ENCODE results near the gene CFAP45.
A peak's percentile ranks its signal among the peaks of the same experiment; 100 is the strongest.

The CFAP45 gene

DNA sequence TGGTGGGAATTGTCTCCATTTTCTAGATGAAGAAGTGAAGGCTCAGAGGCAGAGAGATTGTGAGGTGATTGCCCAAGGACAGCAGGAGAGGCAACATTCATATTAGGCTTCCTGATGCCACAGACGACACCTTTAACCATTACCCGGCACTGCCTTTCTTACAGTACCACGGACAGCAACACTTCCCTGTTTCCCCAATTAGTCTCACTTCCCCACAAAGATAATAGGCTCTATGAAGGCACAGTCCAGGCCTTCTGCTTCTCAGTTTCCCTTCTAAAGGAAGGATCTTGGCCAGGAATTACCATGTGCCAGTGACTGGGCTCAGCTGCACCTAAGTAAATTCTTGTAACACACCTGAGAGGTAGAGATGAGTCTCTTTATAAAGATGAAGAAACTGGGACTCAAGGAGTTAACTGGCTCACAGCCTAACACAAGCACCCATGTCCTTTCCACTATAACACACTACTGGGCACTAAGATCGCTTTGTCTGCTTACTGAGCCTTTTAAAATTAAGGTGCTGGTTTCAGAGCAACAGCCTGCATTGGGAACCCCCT is 35.8 kb upstream of the CFAP45 start:
- DNase-seq, result no peak

DNA sequence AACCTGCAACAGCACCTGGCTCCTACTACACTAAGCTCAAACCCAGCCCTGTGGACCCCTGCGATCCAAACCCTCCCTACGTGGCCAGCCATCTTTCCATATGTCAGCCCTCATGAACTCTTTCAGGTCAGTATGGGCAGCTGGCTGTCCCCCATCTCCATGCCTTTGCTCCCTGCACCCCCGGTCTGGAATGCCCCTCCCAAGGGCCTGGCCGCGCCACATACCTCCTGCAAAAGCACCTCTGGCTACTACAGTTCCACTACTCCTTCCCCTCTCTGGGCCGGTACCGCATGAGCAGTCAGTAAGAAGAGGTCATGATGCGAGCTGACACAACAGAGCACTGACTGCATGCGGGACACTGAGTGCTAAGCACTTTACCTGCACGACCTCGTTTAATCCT is 35.3 kb upstream of the CFAP45 start:
- DNase-seq, result no peak

DNA sequence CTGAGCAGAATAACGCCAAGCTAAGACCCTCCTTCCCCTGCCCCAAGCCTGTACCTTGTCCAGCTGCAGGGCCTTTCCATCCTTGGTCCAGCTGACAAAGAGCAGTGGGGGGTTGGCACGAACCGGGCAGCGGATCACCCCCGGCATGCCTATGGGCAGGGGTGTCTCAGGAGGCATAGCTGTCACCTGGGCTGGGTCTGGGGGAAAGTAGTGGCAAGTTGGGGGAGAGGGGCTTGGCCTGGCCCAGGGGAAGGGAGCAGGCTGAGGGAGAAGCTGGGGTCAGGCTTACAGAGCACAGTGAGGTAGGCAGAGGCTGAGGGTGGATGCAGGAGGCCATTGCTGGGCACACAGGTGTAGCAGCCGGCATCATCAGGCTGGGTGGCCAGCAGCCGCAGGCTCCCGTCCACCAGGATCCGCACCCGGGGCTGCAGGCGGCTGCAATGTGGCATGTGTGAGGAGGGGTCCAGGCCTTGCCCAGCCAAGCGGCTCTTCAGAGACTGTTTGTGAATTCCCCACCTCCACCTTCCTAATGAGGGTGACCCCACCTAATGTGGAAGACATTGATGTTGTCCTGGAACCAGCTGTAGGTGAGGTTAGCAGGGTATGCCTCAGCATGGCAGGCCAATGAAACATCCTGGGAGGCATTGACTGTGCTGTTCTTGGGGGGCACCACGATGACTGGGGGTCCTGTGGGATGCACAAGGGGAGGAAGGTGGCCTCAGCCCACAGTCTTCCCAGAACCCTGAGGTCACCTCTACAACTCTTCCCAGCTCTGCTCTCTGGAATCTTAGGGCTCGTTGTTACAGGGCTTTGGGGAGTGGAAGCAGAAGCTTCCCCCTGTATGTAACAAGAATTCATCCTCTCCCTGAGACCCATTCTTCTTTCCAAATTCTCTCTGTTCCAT is 34.4 kb upstream of the CFAP45 start:
- no peak for DNase-seq

DNA sequence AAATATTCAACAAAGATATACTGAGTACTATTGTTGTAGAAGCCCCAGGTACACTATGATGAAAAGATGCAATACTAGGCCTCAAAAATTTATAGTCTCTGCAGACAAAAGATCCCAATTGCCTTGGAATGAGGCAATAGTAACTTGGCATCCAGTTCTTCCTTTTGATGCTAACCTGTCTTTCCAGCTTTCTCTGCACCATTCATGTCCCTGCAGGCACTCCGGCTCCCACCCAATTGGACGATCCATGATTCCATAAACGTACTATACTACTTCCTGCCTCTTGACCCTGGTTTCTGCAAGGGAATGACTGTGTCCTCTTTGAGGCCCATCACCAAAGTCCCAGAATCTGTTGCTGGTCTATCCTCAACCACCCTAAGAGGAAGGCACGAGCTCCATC is 33.4 kb upstream of the CFAP45 start:
- DNase-seq, result no peak

DNA sequence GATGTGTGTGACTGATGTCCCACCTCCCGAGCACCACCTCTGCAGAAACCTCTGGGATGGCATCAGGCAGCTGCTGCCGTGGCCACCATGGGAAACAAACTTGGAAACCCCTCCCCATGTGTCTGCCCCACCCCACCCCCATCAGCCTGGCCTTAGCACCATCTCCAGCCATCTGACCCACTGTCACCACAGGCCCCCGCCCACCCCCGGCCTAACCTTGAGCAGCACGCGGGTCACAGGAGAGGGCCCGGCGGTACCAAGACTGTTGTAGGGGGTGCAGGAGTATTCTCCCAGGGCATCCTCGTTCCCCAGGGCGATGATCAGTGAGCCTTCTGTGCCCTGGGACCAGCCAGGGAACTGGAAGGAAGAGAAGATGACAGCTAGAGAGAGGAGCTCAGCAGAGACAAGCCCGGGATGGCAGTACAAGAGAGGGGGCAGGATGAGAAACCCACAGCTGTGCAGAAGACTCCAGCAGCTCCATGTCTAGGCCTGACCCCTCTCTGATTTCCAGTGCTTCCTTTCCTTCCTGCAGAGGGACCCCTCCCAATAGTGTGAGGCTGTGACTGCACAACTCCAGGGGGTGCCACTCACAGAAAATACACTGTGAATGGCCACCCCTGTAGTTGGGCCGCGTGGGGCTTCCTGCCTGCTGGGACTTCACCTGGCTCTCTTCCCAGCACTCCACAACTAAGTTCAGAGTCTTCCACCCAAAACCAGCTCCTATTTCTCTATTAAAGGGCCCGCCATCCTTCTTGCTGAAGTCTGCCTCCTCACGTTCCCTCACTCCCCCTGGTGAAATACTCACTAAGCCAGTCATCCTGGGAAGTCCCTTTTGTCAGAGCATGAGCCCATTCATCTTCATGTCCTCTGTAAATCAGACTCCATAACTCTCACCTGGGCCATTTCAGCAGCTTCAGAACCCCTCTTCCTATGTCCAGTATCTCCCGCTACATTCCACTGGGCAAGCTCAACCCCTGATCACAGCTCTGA is 32.6 kb upstream of the CFAP45 start:
- DNase-seq, result no peak

DNA sequence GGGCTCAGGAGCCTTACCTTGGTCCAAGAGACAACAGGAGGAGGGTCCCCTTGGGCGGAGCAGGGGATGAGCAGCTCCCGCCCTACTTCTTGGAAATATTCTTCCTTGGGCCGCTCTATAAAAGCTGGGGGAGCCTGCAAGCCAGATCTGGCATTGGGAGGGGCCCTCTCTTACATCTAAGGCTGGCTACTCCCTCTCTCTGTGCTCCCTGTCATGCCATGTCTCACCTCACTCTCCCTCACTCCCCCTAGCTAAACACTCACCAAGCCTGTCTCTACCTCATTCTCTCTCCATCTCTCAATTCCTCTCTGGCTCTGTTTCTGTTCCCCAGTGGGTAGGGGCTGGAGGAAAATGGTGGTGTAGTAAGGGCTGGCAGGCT is 31.8 kb upstream of the CFAP45 start:
- no peak for DNase-seq

DNA sequence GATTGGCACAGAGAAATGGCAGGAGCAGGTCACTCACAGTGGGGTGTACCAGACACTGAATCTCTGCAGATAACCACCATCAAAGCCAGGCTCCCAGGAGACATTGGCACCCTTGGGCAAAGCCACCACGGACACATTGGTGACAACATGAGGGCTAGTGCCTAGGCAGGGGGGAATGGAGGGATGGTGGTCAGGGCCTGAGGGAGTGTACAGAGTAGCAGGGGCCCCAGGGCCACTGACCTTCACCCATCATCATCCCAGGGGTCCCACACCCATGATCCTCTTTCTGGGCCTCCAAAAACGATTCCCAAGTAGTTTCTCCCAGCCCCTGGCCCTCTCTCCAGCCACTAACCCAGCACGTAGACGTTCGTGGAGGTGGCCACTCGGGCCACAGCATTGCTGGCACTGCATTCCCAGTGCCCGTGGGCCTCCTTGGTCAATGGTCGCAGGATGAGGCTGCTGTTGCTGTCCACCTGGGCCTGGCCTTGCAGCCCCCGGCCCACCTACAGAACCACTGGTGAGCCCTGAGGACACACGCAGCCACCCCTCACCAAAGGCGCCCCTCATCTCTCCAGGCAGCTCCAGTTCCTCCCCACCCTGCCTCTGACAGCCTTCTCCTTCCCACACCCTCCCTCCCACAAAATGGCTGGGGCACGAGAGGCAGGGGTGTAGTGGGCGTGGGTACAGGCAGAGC is 31.3 kb upstream of the CFAP45 start:
- DNase-seq, result no peak

DNA sequence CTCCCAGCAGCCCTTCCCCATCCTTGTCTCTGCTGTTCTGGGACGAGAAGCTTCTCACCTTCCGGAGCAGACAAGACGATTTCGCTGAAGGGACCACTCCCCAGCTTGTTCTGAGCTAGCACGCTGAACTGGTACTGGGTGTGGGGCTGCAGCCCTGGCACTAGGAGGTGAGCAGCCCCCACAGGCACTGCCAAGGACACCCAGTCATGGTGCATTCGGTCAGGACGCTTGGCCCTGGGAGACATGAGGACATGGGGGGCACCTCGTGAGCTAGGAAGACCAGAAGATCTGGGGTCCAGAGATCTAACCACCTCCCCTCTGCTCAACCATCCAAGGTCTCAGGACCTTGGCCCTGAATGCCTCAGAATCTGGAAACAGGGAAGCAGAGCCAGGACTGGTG is 30.7 kb upstream of the CFAP45 start:
- no peak for DNase-seq

DNA sequence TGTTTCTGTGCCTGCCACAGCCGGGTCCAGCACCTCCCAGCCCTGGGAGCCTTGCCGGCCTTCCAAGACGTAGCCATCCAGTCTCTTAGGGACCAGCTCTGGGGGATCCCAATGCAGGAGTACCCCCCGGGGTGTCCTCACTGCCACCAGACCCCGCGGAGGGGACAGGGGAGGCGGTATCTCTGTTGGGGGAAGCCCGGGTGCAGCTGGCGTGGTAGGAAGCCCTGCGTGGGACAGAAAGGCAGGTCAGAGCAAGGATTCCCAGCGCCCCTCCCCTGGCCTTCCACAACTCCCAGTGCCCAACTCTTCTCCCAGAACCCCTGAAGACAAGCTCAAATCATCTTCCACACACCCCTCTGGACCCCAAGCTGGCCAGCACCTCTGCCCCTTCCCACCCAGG is 30.3 kb upstream of the CFAP45 start:
- no peak for DNase-seq

DNA sequence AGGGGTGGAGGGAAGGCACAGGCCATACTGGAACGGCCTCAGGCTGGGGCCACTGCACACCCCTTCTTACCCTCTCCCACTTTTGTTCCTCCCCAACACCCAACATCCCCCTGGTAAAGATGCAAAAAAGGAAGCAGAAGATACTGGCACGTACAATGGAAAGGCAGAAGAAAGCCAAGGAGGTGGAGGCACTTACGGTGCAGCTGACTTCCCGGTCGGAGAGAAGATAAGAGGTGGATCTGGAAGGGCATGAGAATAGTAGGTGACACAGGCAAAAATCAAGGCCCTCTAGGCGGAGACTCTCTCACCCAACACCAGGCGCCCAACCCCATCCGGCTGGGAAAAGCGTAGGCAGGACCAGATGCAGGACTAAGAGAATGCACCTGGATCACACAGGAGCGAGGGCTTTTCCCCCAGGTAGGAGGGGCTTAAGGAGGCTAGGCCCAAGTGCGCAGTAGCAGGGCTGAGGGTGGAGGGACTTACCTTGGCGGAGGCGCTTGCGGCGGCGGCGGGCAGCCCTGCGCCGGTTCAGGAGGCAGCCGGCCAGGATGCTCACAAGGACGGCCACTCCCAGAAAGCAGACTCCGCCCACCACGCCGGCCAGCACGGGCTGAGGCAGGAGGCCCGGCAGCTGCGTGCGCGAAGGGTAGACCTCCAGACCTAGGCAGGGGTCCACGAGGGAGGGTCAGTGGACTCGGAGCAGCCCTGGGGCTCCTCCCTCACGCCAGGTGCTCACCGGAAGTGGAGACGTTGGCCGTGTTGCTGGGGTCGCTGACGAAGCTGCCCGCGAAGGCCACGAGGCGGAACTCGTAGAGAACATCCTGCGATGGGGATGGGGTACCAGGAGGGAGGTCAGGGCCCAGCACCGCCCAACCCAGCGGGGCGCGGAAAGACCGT is 29.4 kb upstream of the CFAP45 start:
- no peak for DNase-seq

DNA sequence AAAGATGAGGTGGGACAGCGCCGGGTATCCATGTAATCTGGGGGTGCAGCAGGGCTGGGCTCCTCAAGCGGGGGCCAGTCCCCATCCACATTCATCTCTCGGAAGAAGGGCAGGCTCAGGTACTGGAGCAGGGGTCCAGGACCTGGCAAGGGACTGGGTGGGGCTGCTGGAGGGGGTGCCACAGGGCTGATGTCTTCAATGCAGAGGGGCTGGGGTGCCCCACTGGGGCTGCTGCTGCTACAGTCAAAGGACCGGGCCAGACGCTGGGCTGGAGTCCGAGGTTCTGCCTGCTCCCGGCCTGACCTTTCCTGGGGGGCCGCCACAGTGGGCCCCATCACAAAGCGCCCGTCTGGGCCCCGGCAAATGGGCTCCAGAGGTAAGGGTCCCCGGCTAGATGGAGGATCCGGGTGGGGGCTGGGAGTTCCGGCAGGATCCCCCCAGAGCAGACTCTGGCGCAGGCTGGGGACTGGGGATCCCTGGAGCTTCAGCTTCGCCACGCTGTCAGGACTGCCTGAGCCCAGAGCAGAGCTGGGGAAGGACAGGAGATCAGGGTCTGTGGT is 28.6 kb upstream of the CFAP45 start:
- DNase-seq, result no peak

DNA sequence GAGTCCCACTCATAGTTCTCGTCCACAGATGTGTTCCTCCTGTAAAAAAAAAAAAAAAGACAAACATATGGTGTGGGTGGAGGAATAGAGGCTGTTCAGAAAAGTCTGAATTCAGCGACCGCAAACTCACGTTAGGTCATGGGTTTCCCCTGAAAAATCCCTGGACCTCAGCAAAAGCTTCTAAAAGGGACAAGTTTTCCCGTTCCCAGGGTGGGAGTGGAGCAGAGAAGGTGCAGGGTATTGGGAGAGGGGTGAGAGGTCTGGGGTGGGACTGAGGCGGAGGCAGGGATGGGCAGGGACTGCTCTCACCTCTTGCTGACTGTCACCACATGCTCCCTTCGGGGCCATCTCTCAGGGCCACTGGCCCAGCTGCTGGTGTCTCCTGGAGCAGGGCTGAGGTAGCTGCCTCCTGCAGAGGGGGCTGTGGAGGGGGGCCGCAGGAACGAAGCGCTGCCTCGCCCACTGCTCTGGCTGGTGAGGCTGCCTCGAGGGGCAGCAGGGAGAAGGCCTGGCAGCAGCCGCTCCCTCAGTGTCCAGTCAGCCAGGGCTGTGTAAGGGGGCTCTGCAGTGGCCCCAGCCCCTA is 28.0 kb upstream of the CFAP45 start:
- DNase-seq, result no peak

DNA sequence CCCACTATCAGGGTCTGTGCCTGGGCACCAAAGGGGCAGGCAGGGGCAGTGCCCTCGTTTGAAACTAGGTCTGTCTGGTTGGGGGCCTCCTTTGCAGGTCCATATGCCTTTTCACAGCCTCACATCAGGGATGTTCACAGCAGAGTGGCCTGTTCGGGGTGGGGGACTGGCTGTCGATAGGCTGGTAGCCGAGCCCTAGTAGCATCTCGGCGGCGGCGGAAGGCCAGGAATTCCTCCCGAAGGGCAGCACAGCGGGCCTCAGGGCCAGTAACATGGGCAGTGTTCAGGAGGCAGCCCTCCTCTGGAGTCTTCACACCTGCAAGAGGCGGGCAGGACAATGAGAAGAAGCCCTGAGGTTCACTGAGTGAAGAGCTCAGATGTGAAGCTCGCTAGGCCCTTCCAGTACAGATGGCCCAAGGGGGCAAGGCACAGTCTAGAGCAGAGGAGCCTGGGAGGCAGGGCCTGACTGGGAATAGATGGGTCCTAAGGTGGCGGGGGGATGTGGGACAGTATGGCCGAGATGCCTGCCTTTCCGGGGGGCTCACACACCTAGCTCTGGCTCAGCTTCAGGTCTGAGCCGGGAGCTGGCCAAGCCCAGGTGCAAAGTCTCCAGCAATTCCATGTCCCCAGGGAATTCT is 27.4 kb upstream of the CFAP45 start:
- DNase-seq, result no peak

DNA sequence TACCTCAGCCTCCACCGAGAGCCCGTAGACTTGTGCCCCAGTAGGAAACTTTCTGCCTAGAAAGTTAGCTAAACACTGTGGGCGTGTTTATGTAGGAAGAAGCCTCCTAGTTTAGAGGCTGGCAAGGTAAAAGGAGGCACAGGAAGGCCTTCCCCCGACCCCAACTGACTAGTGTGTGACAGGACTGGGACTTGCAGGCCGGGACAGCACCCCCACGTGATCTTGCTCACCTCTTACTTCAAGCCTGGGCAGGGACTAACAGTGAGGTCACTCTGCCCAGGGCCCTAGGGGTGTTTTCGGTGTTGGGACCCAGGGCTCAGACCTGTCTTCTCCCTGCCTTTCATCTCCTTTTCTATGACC is 25.7 kb upstream of the CFAP45 start:
- no peak for DNase-seq

DNA sequence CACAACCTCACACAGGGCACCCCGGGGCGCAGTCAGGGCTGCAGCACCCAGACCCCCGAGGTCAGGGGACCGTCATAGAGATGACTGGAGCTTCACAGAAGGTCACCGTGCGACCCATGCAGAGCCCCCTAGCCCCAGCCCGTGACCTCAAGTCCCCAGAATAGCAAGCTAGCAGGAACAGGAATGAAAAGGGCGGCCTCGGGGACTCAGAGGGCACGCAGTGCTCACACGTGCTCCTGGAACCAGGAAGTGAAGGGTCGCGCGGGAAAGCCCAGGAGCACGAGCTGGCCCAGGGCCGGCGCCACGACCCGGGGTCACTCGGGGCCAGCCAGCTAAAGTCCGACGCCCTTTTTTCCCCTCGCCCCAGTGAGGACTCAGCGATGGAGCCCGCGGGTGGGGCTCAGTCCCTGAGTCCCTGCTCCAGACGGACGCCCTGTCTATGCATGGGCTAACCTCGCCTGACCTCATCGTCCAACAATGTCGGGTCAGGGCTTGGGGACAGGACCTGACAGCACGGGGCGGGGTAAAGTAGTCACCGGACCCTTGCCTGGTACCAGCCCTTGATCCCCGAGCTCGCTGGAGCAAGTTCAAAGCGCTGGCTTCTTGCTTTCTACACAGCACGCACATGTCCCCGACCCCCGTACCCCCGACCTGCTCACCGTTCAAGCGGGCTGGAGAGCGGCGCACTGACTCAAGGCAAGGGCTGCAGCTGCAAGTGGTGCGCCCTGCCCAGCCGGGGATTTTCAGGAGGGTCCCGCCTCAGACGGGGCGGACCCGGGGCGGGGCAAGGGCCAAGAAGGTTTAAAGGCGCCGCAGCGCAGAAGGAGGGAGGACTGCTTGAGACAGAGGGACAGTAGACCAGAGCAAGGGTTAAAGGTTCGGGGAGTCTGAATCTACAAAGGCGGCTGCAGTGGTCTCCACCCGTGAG is 25.1 kb upstream of the CFAP45 start, which contains the start of gene TAGLN2:
Gene TAGLN2, minus strand, starts transcription at position 717 of the 928 bp plus-strand sequence. CDS start 4,998 bp downstream, outside the sequence.
- peak; percentile 94 for DNase-seq

DNA sequence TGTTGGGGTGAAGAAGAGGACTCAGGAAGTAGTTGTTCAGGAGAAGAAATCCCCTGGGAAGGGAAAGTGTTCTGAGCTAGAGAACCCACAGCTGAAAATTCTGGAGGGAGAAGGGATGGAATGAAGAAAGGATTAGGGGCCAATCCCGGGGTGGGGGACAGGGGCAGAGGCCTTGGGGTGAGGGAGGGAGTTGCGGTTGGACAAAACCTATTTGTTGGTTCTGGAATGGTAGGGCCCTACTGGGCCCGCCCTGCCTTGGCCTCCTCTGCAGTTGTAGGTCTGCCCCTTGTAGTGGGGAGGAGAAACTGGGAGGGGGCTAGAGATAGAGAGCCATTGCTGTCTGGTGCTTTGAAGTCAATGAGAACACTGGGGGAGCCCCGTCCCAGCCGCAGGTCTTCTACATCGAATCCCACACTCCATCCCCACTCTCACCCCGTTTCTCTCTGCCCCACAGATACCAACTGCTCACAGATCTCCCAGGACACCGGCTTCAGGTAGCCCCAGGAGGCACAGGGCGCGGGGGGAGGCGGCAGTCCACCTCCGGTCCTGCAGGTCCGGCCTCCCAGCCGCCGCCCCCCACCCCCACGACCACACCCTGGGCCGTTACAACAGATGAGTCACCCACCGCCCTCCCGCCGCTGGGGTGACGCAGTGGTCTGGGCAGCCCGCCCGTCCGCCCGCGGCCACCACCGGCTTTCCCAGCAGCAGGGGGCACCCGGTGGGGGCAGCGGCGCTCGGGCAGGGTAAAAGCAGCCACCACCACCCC is 24.2 kb upstream of the CFAP45 start:
- peak; percentile 69 for DNase-seq

DNA sequence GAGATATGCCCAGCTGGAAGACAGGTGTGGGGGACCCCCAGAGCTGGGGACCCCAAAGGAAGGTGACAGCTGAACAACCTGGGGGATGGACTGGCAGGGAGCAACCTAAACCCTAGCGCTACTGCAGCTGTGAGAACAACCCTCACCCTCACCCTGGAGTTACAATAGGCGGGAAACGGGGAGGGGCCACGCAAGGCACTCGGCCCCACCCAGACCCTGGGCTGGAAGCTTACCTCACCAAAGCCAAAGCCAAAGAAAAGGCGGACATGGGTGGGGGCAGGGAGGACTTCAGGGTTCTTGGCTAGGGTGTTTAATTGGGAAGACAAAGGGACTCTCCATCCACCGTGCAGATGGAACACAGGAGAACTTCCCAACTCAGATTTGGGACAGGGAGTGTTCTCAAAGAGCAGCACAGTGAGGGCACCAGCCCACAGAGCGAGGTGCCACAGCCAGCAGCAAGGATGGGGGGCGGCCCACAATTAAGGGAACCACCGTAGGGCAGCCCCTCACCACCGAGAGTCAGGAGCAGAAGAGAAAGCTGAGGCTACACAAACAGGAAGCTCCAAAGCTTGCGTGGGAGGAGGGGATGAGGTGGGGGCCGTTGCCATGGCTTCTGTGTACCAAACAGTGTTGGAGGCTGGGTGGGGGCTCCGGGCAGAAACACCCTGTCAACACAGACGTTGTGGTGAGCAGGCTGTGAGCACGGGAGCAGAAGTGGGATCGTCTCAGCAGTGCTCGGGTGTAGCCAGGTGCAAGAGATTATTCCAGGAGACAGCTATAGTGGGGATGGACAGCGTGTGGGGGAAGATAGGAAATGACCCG is 23.4 kb upstream of the CFAP45 start:
- peak; percentile 81 for DNase-seq
